Gastrocnemius medialis (tissue), 4 donors: Measurements from ENCODE around the gene TPRA1.

ENCODE experiments used
- POLR2A ChIP-seq, 2 donors: fragments of 450-650 bp; IDR thresholded peaks; one replicate each; pipeline ENCODE4 v1.6.1; 2017; ENCODE audit warnings: antibody characterized with exemption in 2 of 2, mild to moderate bottlenecking in 2 of 2, moderate library complexity in 2 of 2
- TF ChIP-seq, protein P1 (sequence below), 5 experiments: fragments of 450-650 bp in 3 of 5; fragments of 200-600 bp in 2 of 5; sonication (generic) in 2 of 5; IDR thresholded peaks in 4 of 5; conservative IDR thresholded peaks in 1 of 5; 1 replicate in 4 of 5; 2 replicates in 1 of 5; pipeline ENCODE4 v1.5.1; 2016 to 2019; ENCODE audit warnings: antibody characterized with exemption in 5 of 5, mild to moderate bottlenecking in 3 of 5, moderate library complexity in 3 of 5

DNA sequence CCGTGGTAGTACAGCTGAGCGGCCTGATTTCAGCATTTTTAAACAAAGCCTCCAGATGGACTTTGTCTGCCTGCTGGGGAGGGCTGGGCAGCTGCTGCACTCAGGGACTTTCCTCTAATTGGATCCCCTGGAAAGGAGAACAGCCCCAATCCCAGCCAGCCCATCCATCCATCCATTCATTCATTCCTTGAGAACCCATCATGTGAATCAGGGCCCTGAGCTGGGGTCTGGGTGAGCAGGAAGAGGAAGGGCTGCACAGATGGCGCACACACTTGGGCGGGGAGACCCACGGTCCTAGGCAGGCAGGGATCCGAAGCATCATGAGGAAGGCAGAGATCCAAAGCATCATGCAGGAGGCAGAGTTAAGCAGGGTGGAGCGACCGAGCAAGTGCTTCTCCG lies 45.7 kb downstream of the TPRA1 start:
- TF ChIP-seq, protein P1, sequence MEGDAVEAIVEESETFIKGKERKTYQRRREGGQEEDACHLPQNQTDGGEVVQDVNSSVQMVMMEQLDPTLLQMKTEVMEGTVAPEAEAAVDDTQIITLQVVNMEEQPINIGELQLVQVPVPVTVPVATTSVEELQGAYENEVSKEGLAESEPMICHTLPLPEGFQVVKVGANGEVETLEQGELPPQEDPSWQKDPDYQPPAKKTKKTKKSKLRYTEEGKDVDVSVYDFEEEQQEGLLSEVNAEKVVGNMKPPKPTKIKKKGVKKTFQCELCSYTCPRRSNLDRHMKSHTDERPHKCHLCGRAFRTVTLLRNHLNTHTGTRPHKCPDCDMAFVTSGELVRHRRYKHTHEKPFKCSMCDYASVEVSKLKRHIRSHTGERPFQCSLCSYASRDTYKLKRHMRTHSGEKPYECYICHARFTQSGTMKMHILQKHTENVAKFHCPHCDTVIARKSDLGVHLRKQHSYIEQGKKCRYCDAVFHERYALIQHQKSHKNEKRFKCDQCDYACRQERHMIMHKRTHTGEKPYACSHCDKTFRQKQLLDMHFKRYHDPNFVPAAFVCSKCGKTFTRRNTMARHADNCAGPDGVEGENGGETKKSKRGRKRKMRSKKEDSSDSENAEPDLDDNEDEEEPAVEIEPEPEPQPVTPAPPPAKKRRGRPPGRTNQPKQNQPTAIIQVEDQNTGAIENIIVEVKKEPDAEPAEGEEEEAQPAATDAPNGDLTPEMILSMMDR (IDR thresholded peaks at IDR 0.05 in 4 of 5, conservative IDR thresholded peaks at IDR 0.05 in 1 of 5), result no peak
- no peak for TF ChIP-seq POLR2A (IDR thresholded peaks at IDR 0.05)
